ENCODE measurements around the gene COLEC12. TPM values are rescaled to one million over a fixed set of nuclear protein-coding genes. Genes with fewer than 3 reads are reported as not detected.

The COLEC12 gene
- total and polyA plus RNA-seq, 8 donors: 0.35 to 5.5 (median 1.3) TPM

DNA sequence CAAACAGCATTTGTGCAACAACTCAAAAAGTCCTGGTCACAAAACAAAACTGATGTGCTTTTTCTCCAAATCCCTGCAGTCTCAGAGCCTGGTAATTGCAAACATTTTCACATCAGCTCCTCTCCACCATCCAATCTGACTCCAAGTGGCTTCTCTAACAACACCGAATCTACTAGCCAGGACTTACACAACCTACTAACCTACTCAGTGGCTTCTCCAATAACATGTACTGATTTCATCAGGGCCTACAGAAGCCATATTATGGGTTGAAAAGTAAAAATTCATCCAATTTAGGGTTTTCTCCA lies 104.3 kb downstream of the COLEC12 start:
- intact Hi-C loops (cut with DNase I): no loop called here
- no peaks in the 10 kb centered on the region for H3K27me3 ChIP-seq

DNA sequence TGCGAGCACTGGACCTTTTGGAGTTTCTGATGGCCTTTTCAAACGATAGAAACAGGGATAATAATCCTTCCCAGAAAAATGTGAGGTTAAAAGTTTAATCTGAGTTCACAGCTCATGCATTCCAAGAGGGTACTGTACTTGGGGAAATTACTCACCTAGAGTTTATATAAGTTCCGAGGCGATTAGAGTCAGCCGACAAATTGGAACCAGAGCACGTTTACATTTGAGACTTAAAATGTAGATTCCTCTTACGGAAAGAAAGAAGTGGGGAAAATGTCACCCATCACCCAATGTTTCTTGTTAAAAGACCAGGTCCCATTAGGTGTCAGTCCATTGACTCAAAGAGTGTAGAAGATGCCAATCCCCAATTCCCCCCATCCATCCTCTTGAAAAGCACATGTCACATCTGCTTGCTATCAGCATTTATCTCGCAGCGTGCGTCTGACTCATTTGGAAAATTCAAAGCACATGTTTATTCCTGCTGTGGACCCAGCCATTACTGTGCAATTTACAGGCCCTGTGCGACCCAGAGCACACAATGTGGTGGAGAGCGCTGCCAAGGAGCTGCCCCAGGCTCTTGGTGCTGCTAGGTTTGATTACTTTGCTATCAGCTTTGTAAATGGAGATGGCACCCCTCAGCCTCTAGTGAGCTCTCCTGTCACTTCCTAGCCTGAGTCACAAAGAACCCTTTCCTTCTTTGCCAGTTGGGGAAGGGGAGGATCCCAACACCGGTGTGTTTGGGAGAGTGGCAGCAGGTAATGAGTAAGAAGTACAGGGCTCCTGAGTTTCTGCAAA lies 104.8 kb downstream of the COLEC12 start:
- Histone ChIP-seq H3K36me3 (no peaks in the 10 kb centered on the region), H3K4me3 (no peak overlapping the region), H3K27ac (peak overlapping the region; percentile 11 to 58 (median 52)), H3K9me3 (no peaks in the 10 kb centered on the region), H3K27me3 (no peaks in the 10 kb centered on the region), H3K4me1 (peaks cover 8 to 28% (median 27%) of the 10 kb centered on the region in 3 donors)
- intact Hi-C loops (cut with DNase I): no loop called here
- WGBS, 2 donors: 42 to 57% methylated on average over 13 of the region's 13 CpGs
- FAIRE-seq (no peak), ATAC-seq (peak; percentile 50 to 68 (median 60)), DNase-seq (peak in 2 of 6 donors; percentile 33 to 49)
- TF ChIP-seq, protein P1, sequence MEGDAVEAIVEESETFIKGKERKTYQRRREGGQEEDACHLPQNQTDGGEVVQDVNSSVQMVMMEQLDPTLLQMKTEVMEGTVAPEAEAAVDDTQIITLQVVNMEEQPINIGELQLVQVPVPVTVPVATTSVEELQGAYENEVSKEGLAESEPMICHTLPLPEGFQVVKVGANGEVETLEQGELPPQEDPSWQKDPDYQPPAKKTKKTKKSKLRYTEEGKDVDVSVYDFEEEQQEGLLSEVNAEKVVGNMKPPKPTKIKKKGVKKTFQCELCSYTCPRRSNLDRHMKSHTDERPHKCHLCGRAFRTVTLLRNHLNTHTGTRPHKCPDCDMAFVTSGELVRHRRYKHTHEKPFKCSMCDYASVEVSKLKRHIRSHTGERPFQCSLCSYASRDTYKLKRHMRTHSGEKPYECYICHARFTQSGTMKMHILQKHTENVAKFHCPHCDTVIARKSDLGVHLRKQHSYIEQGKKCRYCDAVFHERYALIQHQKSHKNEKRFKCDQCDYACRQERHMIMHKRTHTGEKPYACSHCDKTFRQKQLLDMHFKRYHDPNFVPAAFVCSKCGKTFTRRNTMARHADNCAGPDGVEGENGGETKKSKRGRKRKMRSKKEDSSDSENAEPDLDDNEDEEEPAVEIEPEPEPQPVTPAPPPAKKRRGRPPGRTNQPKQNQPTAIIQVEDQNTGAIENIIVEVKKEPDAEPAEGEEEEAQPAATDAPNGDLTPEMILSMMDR (IDR thresholded peaks at IDR 0.05): no peak

More for the DNA sequence above, 104.3 kb downstream of the COLEC12 start:
- Histone ChIP-seq H3K4me1 (peaks cover 8 to 28% (median 27%) of the 10 kb centered on the region in 3 donors), H3K27ac (peak overlapping the region; percentile 11 to 58 (median 52)), H3K9me3 (no peaks in the 10 kb centered on the region), H3K4me3 (no peak overlapping the region), H3K36me3 (no peaks in the 10 kb centered on the region)
- TF ChIP-seq, protein P1 (IDR thresholded peaks at IDR 0.05): no peak
- ATAC-seq (peak; percentile 3 to 45 (median 30)), DNase-seq (no peak), FAIRE-seq (no peak)
- 37 to 55% methylated on average over 1 of the region's 1 CpG for WGBS, 2 donors

DNA sequence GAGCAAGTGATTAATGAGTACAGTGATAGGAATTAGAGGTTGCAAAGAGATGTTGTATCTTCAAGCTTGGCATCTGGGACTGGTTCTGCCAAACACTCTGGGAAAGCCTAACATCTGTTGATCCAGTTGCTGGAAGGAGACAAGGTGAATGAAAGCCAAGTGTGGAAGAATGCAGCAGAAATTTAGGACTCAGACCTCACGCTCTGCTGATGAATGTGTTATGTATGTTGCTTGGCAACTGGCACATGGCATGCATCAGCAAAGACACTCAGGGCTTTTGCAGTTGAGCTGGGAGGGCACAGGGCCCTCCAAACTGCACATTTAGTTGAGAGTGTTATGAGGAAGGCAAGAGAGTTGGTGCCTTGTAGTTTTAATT lies 105.5 kb downstream of the COLEC12 start:
- TF ChIP-seq, protein P1 (IDR thresholded peaks at IDR 0.05): no peak
- Histone ChIP-seq H3K9me3 (no peaks in the 10 kb centered on the region), H3K4me3 (no peak overlapping the region), H3K27me3 (no peaks in the 10 kb centered on the region), H3K4me1 (peaks cover 8 to 28% (median 27%) of the 10 kb centered on the region in 3 donors), H3K36me3 (no peaks in the 10 kb centered on the region), H3K27ac (peak overlapping the region; percentile 11 to 58 (median 44))
- FAIRE-seq (no peak), ATAC-seq (peak; percentile 40 to 68 (median 66)), DNase-seq (peak in 1 of 6 donors; percentile 50)
- intact Hi-C loops (cut with DNase I): no loop called here
- 10 to 19% methylated on average over 1 of the region's 1 CpG for WGBS, 2 donors

DNA sequence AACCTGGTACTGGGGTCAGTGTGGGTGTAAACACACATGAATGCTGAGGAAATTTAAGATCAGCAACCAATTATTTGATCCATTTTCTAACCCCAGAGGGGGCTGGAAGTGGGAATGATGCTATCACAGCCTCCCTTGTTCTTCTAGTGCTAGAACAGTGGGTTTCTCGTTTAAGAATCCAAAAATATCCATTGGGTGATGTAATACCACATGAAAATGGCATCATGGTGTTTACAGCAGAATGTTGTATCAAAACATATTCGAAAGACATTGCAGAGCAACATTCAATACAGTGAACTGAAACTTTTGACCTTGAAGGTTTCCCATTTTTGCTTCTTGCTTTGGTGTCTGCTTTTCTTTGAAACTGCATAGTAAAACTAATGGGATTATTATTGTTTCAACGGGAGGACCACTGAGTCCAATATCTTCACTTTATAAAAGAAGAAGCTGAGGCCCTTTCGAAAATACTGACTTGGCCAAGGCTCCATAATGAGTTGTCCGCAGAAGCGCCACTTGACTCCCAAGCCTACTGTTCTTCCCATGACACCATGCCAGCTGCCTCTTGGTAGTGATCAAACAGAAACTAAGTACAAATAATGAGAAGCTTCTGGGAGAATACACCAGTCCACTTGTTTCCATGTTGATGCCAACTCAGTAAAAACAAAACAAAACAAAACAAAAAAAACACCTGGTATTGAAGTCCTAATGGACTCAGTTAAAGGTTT lies 106.1 kb downstream of the COLEC12 start:
- TF ChIP-seq, protein P1 (IDR thresholded peaks at IDR 0.05): no peak
- Histone ChIP-seq H3K27ac (peak overlapping the region in 3 of 4 donors; percentile 11 to 58 (median 37)), H3K27me3 (no peaks in the 10 kb centered on the region), H3K36me3 (no peaks in the 10 kb centered on the region), H3K9me3 (no peaks in the 10 kb centered on the region), H3K4me1 (peaks cover 8 to 28% (median 27%) of the 10 kb centered on the region in 3 donors), H3K4me3 (no peak overlapping the region)
- FAIRE-seq: no peak
- WGBS, 2 donors: 85 to 90% methylated on average over 6 of the region's 6 CpGs
- peak in 1 of 6 donors; percentile 30 for DNase-seq
- peak in 2 of 4 donors; percentile 8 to 20 for ATAC-seq
- intact Hi-C loops (cut with DNase I): no loop called here
